Mesenchymal stem cell (in vitro differentiated cells and primary cell): ENCODE data around the gene STON2.
"Not testable (repeated sequence)": the region's sequence is repeated elsewhere in the genome, so short reads cannot be mapped to it uniquely, and the experiment has no call there.

Experiments used
- DNase-seq: peaks from one replicate; pipeline ENCODE4 v3.0.0-alpha.2; 2013
- H2AFZ ChIP-seq: one replicate; pipeline ENCODE4 v1.6.1; 2013; ENCODE audit warnings: low read depth, mild to moderate bottlenecking, control low read depth, inconsistent platforms, low read length, moderate library complexity
- H2AK5ac ChIP-seq: 2 replicates; pipeline ENCODE4 v1.6.1; 2013; ENCODE audit warnings: low read length, moderate library complexity, mild to moderate bottlenecking, inconsistent platforms; ENCODE audit not compliant: severe bottlenecking
- H2BK120ac ChIP-seq: one replicate; pipeline ENCODE4 v1.6.1; 2013; ENCODE audit warnings: low read depth, mild to moderate bottlenecking, inconsistent platforms, low read length, moderate library complexity
- H2BK12ac ChIP-seq, 2 experiments: one replicate each; pipeline ENCODE4 v1.6.1; 2013; ENCODE audit warnings: inconsistent platforms in 2 of 2, low read length in 2 of 2, mild to moderate bottlenecking in 2 of 2, moderate library complexity in 2 of 2, control low read depth in 1 of 2
- H2BK15ac ChIP-seq: one replicate; pipeline ENCODE4 v1.6.1; 2013; ENCODE audit warnings: mild to moderate bottlenecking, low read depth, inconsistent platforms; ENCODE audit not compliant: poor library complexity, severe bottlenecking
- H2BK5ac ChIP-seq: 2 replicates; pipeline ENCODE4 v1.6.1; 2013; ENCODE audit warnings: low read depth, mild to moderate bottlenecking, low read length, control low read depth, inconsistent platforms; ENCODE audit not compliant: poor library complexity, severe bottlenecking
- H3K14ac ChIP-seq, 2 experiments: one replicate each; pipeline ENCODE4 v1.6.1; 2013; ENCODE audit warnings: inconsistent platforms in 2 of 2, low read length in 2 of 2, control low read depth in 1 of 2, mild to moderate bottlenecking in 1 of 2, moderate library complexity in 1 of 2
- H3K18ac ChIP-seq, 2 experiments: one replicate each; pipeline ENCODE4 v1.6.1; 2013; ENCODE audit warnings: inconsistent platforms in 2 of 2, low read length in 2 of 2, control low read depth in 1 of 2, low read depth in 1 of 2, mild to moderate bottlenecking in 1 of 2
- H3K23ac ChIP-seq, 2 experiments: one replicate each; pipeline ENCODE4 v1.6.1; 2013; ENCODE audit warnings: inconsistent platforms in 2 of 2, low read length in 2 of 2, mild to moderate bottlenecking in 2 of 2, moderate library complexity in 2 of 2, control low read depth in 1 of 2
- H3K27ac ChIP-seq: 2 replicates; pipeline ENCODE4 v1.5.1; 2013; ENCODE audit warnings: mild to moderate bottlenecking, moderate library complexity, low read length, control low read depth, inconsistent platforms; ENCODE audit not compliant: poor library complexity, severe bottlenecking
- H3K27me3 ChIP-seq, 2 experiments: 2 replicates each; pipeline versions ENCODE4 v1.6.1 to v1.7.0; 2013; ENCODE audit warnings: low read length in 2 of 2, mild to moderate bottlenecking in 2 of 2, moderate library complexity in 2 of 2, control low read depth in 1 of 2, inconsistent platforms in 1 of 2; ENCODE audit not compliant: control insufficient read depth in 1 of 2, insufficient read depth in 1 of 2
- H3K36me3 ChIP-seq, 2 experiments: 2 replicates each; pipeline versions ENCODE4 v1.6.1 to v1.7.0; 2013; ENCODE audit warnings: low read length in 2 of 2, control low read depth in 1 of 2, inconsistent platforms in 1 of 2, low read depth in 1 of 2, mild to moderate bottlenecking in 1 of 2; ENCODE audit not compliant: insufficient read depth in 2 of 2, control insufficient read depth in 1 of 2
- H3K4ac ChIP-seq, 2 experiments: one replicate each; pipeline ENCODE4 v1.6.1; 2013; ENCODE audit warnings: inconsistent platforms in 2 of 2, low read length in 2 of 2, mild to moderate bottlenecking in 2 of 2, moderate library complexity in 2 of 2, control low read depth in 1 of 2, low read depth in 1 of 2
- H3K4me1 ChIP-seq: 2 replicates; pipeline ENCODE4 v1.6.1; 2013; ENCODE audit warnings: low read depth, low read length, control low read depth; ENCODE audit not compliant: control insufficient read depth, insufficient read depth
- H3K4me2 ChIP-seq: 2 replicates; pipeline ENCODE4 v1.6.1; 2013; ENCODE audit warnings: low read length, mild to moderate bottlenecking, inconsistent platforms; ENCODE audit not compliant: poor library complexity, severe bottlenecking
- H3K4me3 ChIP-seq, 2 experiments: 2 replicates each; pipeline versions ENCODE4 v1.5.1 to v1.7.0; 2013; ENCODE audit warnings: low read length in 2 of 2, mild to moderate bottlenecking in 2 of 2, control low read depth in 1 of 2, low read depth in 1 of 2; ENCODE audit not compliant: insufficient read depth in 1 of 2
- H3K79me1 ChIP-seq: replicated peaks from 2 replicates; pipeline ENCODE4 v1.6.1; 2013; ENCODE audit warnings: mild to moderate bottlenecking, control low read depth, low read length, inconsistent platforms; ENCODE audit not compliant: poor library complexity, severe bottlenecking
- H3K9ac ChIP-seq: 2 replicates; pipeline ENCODE4 v1.7.0; 2013; ENCODE audit warnings: mild to moderate bottlenecking, low read length, moderate library complexity
- H3K9me3 ChIP-seq: 2 replicates; pipeline ENCODE4 v1.7.0; 2013; ENCODE audit warnings: mild to moderate bottlenecking, low read length; ENCODE audit not compliant: control insufficient read depth
- H4K8ac ChIP-seq: one replicate; pipeline ENCODE4 v1.6.1; 2013; ENCODE audit warnings: inconsistent platforms, mild to moderate bottlenecking, low read length, moderate library complexity
- H4K91ac ChIP-seq: one replicate; pipeline ENCODE4 v1.6.1; 2013; ENCODE audit warnings: mild to moderate bottlenecking, low read length, inconsistent platforms
- WGBS: methylation state at CpG from one replicate; pipeline ENCODE4 v1.1.7; 2013; ENCODE audit warnings: mixed read lengths; 5-methylcytosine and 5-hydroxymethylcytosine counted together

STON2 gene

GRCh38 chr14:81243499-81243898 is 156.6 kb downstream of the STON2 start:
- no peaks in the 10 kb centered on the region for H3K4me1 ChIP-seq
- no peak overlapping the region for H2BK12ac ChIP-seq
- no peak overlapping the region for H3K4me3 ChIP-seq
- no peaks in the 10 kb centered on the region for H3K27me3 ChIP-seq
- H3K27ac ChIP-seq, result no peak overlapping the region
- no peak overlapping the region for H2AK5ac ChIP-seq
- WGBS, result no CpG with 5 or more reads among the region's 2 CpGs
- no peak overlapping the region for H3K23ac ChIP-seq
- H3K79me1 ChIP-seq, result no peaks in the 10 kb centered on the region
- H4K8ac ChIP-seq, result no peak overlapping the region
- H3K9me3 ChIP-seq, result peaks cover 14% of the 10 kb centered on the region
- H3K14ac ChIP-seq, result no peak overlapping the region
- H3K4ac ChIP-seq, result no peak overlapping the region
- no peak overlapping the region for H3K4me2 ChIP-seq
- no peak overlapping the region for H4K91ac ChIP-seq
- H3K36me3 ChIP-seq, result no peaks in the 10 kb centered on the region
- no peak overlapping the region for H2BK5ac ChIP-seq
- H3K9ac ChIP-seq, result no peak overlapping the region
- no peak overlapping the region for H2AFZ ChIP-seq
- DNase-seq, result no peak
- no peak overlapping the region for H3K18ac ChIP-seq
- H2BK15ac ChIP-seq, result no peak overlapping the region
- H2BK120ac ChIP-seq, result no peak overlapping the region

- not testable (repeated sequence) for H3K4me3 ChIP-seq, H3K23ac ChIP-seq, H4K8ac ChIP-seq, H2BK120ac ChIP-seq, H2BK5ac ChIP-seq, H3K4me2 ChIP-seq, H3K79me1 ChIP-seq, H4K91ac ChIP-seq, H3K18ac ChIP-seq, H3K36me3 ChIP-seq, H3K9ac ChIP-seq, H3K4ac ChIP-seq, DNase-seq, H3K27me3 ChIP-seq, H2AK5ac ChIP-seq, H3K14ac ChIP-seq, H2BK12ac ChIP-seq, H3K4me1 ChIP-seq, H2AFZ ChIP-seq, H2BK15ac ChIP-seq, H3K27ac ChIP-seq
- H3K9me3 ChIP-seq, result peaks cover 12% of the 10 kb centered on the region
- 65% methylated on average over 1 of the region's 2 CpGs for WGBS
Observed at GRCh38 chr14:81236849-81237248, 163.3 kb downstream of the STON2 start.

GRCh38 chr14:81236138-81236537 is 164.0 kb downstream of the STON2 start:
- peaks cover 9% of the 10 kb centered on the region for H3K9me3 ChIP-seq
- H2AFZ ChIP-seq, result no peak overlapping the region
- peak overlapping the region in 1 of 2 experiments; percentile 22 for H3K18ac ChIP-seq
- no peak overlapping the region for H3K4ac ChIP-seq
- H2BK12ac ChIP-seq, result no peak overlapping the region
- 89% methylated on average over 18 of the region's 20 CpGs for WGBS
- no peak overlapping the region for H3K23ac ChIP-seq
- no peaks in the 10 kb centered on the region for H3K79me1 ChIP-seq
- no peaks in the 10 kb centered on the region for H3K27me3 ChIP-seq
- no peak overlapping the region for H3K9ac ChIP-seq
- H2AK5ac ChIP-seq, result no peak overlapping the region
- H3K36me3 ChIP-seq, result no peaks in the 10 kb centered on the region
- H4K8ac ChIP-seq, result no peak overlapping the region
- no peak overlapping the region for H4K91ac ChIP-seq
- H3K4me2 ChIP-seq, result no peak overlapping the region
- H2BK15ac ChIP-seq, result no peak overlapping the region
- no peak for DNase-seq
- no peak overlapping the region for H3K27ac ChIP-seq
- peaks cover 3% of the 10 kb centered on the region for H3K4me1 ChIP-seq
- no peak overlapping the region for H2BK120ac ChIP-seq
- no peak overlapping the region for H3K4me3 ChIP-seq
- no peak overlapping the region for H2BK5ac ChIP-seq
- H3K14ac ChIP-seq, result no peak overlapping the region

GRCh38 chr14:81235096-81235495 is 165.0 kb downstream of the STON2 start:
- no peak overlapping the region for H2AFZ ChIP-seq
- H4K91ac ChIP-seq, result no peak overlapping the region
- no peak overlapping the region for H2BK5ac ChIP-seq
- WGBS, result 85% methylated on average over 1 of the region's 2 CpGs
- no peak overlapping the region for H3K4me3 ChIP-seq
- no peaks in the 10 kb centered on the region for H3K36me3 ChIP-seq
- no peaks in the 10 kb centered on the region for H3K27me3 ChIP-seq
- no peak overlapping the region for H3K4ac ChIP-seq
- no peaks in the 10 kb centered on the region for H3K9me3 ChIP-seq
- H3K27ac ChIP-seq, result no peak overlapping the region
- H3K79me1 ChIP-seq, result no peaks in the 10 kb centered on the region
- no peak overlapping the region for H2BK15ac ChIP-seq
- no peak overlapping the region for H2AK5ac ChIP-seq
- H3K4me1 ChIP-seq, result peaks cover 3% of the 10 kb centered on the region
- no peak overlapping the region for H3K14ac ChIP-seq
- H3K4me2 ChIP-seq, result no peak overlapping the region
- no peak overlapping the region for H3K18ac ChIP-seq
- H4K8ac ChIP-seq, result no peak overlapping the region
- no peak overlapping the region for H3K9ac ChIP-seq
- no peak overlapping the region for H2BK12ac ChIP-seq
- no peak for DNase-seq
- H3K23ac ChIP-seq, result no peak overlapping the region
- no peak overlapping the region for H2BK120ac ChIP-seq
